MM.1S (cell line): ENCODE measurements around the gene ARL14EPL.

ENCODE experiments used
- DNase-seq: peaks from one replicate; pipeline ENCODE4 v3.0.0-alpha.2; 2015
- H2AFZ ChIP-seq: fragments of 300-600 bp; sonication (generic); 2 replicates; pipeline ENCODE4 v1.6.0; 2016; ENCODE audit warnings: antibody characterized with exemption, low read length
- H3F3A ChIP-seq: fragments of 300-600 bp; sonication (generic); 2 replicates; pipeline ENCODE4 v1.6.1; 2016; ENCODE audit warnings: mild to moderate bottlenecking, antibody characterized with exemption, low read length, moderate library complexity, mixed read lengths; ENCODE audit not compliant: insufficient read depth
- H3K27ac ChIP-seq: fragments of 300-600 bp; sonication (generic); 2 replicates; pipeline ENCODE4 v1.5.1; 2016; ENCODE audit warnings: mild to moderate bottlenecking, low read length
- H3K27me3 ChIP-seq: fragments of 300-600 bp; sonication (generic); replicated peaks from 2 replicates; pipeline ENCODE4 v1.6.0; 2016; ENCODE audit warnings: low read length; ENCODE audit not compliant: insufficient read depth
- H3K36me3 ChIP-seq: fragments of 300-600 bp; sonication (generic); replicated peaks from 2 replicates; pipeline ENCODE4 v1.6.1; 2016; ENCODE audit warnings: mild to moderate bottlenecking, low read length, mixed read lengths; ENCODE audit not compliant: insufficient read depth
- H3K4me1 ChIP-seq: fragments of 300-600 bp; sonication (generic); 2 replicates; pipeline ENCODE4 v1.6.1; 2016; ENCODE audit warnings: low read length, mixed read lengths
- H3K4me2 ChIP-seq: fragments of 300-600 bp; sonication (generic); 2 replicates; pipeline ENCODE4 v1.6.0; 2016; ENCODE audit warnings: low read depth, low read length
- H3K4me3 ChIP-seq: fragments of 300-600 bp; sonication (generic); 2 replicates; pipeline ENCODE4 v1.5.1; 2016; ENCODE audit warnings: low read length, mixed read lengths
- H3K79me2 ChIP-seq: fragments of 300-600 bp; sonication (generic); 2 replicates; pipeline ENCODE4 v1.6.1; 2016; ENCODE audit warnings: mixed run types, low read length, mixed read lengths
- H3K9ac ChIP-seq: fragments of 300-600 bp; sonication (generic); 2 replicates; pipeline ENCODE4 v1.6.1; 2016; ENCODE audit warnings: low read length, mixed read lengths
- H3K9me2 ChIP-seq: fragments of 300-600 bp; sonication (generic); replicated peaks from 2 replicates; pipeline ENCODE4 v1.6.1; 2016; ENCODE audit warnings: mild to moderate bottlenecking, low read length, mixed read lengths; ENCODE audit not compliant: insufficient read depth
- H3K9me3 ChIP-seq: fragments of 300-600 bp; sonication (generic); replicated peaks from 2 replicates; pipeline ENCODE4 v1.6.1; 2016; ENCODE audit warnings: mild to moderate bottlenecking, low read length, mixed read lengths; ENCODE audit not compliant: insufficient read depth
- H4K20me1 ChIP-seq: fragments of 300-600 bp; sonication (generic); 2 replicates; pipeline ENCODE4 v1.6.1; 2016; ENCODE audit warnings: mild to moderate bottlenecking, low read length, moderate library complexity, mixed read lengths; ENCODE audit not compliant: insufficient read depth
- EZH2 ChIP-seq: fragments of 300-600 bp; sonication (generic); optimal IDR thresholded peaks from 2 replicates; pipeline ENCODE3; 2017; ENCODE audit warnings: low read depth, mild to moderate bottlenecking, antibody characterized with exemption, low read length, mixed read lengths
- EZH2phosphoT487 ChIP-seq: fragments of 300-600 bp; sonication (generic); IDR thresholded peaks from 2 replicates; pipeline ENCODE4 v1.6.1; 2018; ENCODE audit warnings: antibody characterized with exemption, low read length
- TF ChIP-seq, protein P1 (sequence below): fragments of 300-600 bp; sonication (generic); IDR thresholded peaks from 2 replicates; pipeline ENCODE4 v1.5.1; 2016; ENCODE audit warnings: antibody characterized with exemption, low read length, mixed read lengths

Gene ARL14EPL

DNA sequence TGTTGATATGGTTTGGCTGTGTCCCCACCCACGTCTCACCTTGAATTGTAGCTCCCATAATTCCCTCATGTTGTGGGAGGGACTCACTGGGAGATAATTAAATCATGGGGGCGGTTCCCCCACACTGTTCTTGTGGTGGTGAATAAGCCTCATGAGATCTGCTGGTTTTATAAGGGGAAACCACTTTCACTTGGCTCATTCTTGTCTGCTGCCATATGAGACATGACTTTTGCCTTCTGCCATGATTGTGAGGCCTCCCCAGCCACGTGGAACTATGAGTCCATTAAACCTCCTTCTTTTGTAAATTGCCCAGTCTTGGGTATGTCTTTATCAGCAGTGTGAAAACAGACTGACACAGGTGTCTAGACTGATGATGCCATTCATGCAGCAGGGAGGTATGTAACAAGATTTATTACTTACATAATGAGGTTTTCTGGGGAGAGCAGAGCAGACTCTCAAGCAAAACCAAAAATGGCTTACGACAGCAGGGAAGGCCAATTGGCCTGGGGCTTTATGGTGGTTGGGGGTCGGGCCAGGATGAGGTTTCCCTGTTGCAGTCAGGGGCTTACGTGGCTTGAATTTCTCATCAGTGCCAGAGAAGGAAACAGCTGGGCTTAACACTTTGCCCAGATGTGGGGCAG lies 43.0 kb downstream of the ARL14EPL start:
- Histone ChIP-seq H3K9me2 (no peaks in the 10 kb centered on the region), H3K9ac (no peak overlapping the region), H3K27me3 (no peaks in the 10 kb centered on the region), H3K9me3 (no peaks in the 10 kb centered on the region), H2AFZ (no peak overlapping the region), H3K4me2 (no peak overlapping the region), H3K27ac (no peak overlapping the region), H3F3A (peaks cover 3% of the 10 kb centered on the region; the same call in 1 of the 2 replicates), H3K4me1 (peaks cover 12% of the 10 kb centered on the region; the same call in 1 of the 2 replicates), H4K20me1 (no peaks in the 10 kb centered on the region), H3K36me3 (no peaks in the 10 kb centered on the region), H3K79me2 (no peaks in the 10 kb centered on the region), H3K4me3 (no peak overlapping the region)
- no peak for DNase-seq
- TF ChIP-seq EZH2phosphoT487: no peak
- no peak for TF ChIP-seq EZH2
- TF ChIP-seq, protein P1, sequence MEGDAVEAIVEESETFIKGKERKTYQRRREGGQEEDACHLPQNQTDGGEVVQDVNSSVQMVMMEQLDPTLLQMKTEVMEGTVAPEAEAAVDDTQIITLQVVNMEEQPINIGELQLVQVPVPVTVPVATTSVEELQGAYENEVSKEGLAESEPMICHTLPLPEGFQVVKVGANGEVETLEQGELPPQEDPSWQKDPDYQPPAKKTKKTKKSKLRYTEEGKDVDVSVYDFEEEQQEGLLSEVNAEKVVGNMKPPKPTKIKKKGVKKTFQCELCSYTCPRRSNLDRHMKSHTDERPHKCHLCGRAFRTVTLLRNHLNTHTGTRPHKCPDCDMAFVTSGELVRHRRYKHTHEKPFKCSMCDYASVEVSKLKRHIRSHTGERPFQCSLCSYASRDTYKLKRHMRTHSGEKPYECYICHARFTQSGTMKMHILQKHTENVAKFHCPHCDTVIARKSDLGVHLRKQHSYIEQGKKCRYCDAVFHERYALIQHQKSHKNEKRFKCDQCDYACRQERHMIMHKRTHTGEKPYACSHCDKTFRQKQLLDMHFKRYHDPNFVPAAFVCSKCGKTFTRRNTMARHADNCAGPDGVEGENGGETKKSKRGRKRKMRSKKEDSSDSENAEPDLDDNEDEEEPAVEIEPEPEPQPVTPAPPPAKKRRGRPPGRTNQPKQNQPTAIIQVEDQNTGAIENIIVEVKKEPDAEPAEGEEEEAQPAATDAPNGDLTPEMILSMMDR: no peak

DNA sequence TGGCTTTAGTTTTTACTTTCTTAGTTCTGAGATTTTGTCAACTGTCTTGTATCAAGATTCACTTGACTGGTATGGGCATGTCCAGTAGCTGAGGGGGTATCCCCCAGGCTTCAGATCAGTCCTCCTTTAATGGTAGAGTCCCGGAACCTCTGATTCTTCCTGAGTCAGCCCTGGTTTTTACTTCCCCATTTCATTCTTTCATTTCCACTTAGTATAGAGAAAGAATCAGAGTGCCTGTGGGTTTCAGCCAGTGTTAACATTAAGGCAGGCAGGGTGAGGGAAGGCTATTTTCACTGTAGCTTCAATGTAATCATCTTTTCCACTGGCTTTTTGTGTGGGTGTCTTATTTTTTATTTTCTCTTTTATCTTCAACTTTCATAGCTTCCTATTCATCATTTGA lies 44.2 kb downstream of the ARL14EPL start:
- TF ChIP-seq EZH2 (no peak), EZH2phosphoT487 (no peak)
- TF ChIP-seq, protein P1: no peak
- H3K4me2 ChIP-seq: no peak overlapping the region

DNA sequence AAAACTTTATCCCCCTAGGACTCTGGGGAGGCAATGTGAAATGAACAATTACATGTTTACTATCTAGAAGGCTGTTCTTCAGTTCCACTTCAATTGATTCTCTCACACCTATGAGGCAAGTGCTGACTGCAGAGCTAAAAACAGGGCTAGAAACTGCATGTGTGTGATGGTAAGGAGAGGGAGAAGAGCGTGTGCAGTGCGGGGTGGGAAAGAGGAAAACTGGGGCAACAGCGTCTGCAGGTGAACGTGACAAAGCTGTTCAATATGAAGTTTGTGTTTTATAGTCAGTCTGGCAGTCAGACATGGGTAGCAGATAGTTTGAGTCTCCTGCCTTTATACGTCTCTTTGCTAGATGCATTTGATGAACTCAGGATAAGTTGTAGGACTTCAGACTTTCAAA lies 45.9 kb downstream of the ARL14EPL start:
- Histone ChIP-seq H3K9me2 (no peaks in the 10 kb centered on the region), H3K4me1 (peaks cover 12% of the 10 kb centered on the region; the same call in 1 of the 2 replicates), H3K9me3 (no peaks in the 10 kb centered on the region), H3F3A (peaks cover 3% of the 10 kb centered on the region; the same call in 1 of the 2 replicates), H3K27me3 (no peaks in the 10 kb centered on the region), H3K79me2 (no peaks in the 10 kb centered on the region), H3K9ac (no peak overlapping the region), H3K4me2 (no peak overlapping the region), H3K4me3 (no peak overlapping the region), H2AFZ (no peak overlapping the region), H3K27ac (no peak overlapping the region), H3K36me3 (no peaks in the 10 kb centered on the region), H4K20me1 (no peaks in the 10 kb centered on the region)
- no peak for DNase-seq
- TF ChIP-seq, protein P1: no peak
- TF ChIP-seq EZH2phosphoT487: no peak
- no peak for TF ChIP-seq EZH2

More for the DNA sequence above, 44.2 kb downstream of the ARL14EPL start:
- H3K27ac ChIP-seq: no peak overlapping the region
- peaks cover 12% of the 10 kb centered on the region; the same call in 1 of the 2 replicates for H3K4me1 ChIP-seq
- H3K9ac ChIP-seq: no peak overlapping the region
- peak; percentile 31 for DNase-seq
- no peak overlapping the region for H3K4me3 ChIP-seq
- no peaks in the 10 kb centered on the region for H3K27me3 ChIP-seq
- no peak overlapping the region for H2AFZ ChIP-seq
- no peaks in the 10 kb centered on the region for H3K36me3 ChIP-seq
- H3F3A ChIP-seq: peaks cover 3% of the 10 kb centered on the region; the same call in 1 of the 2 replicates
- no peaks in the 10 kb centered on the region for H4K20me1 ChIP-seq
- no peaks in the 10 kb centered on the region for H3K79me2 ChIP-seq
- H3K9me3 ChIP-seq: no peaks in the 10 kb centered on the region
- no peaks in the 10 kb centered on the region for H3K9me2 ChIP-seq
